Measurements from ENCODE around the gene DGUOK. TPM values are rescaled to one million over a fixed set of nuclear protein-coding genes. Genes with fewer than 3 reads are reported as not detected.
"Not testable (repeated sequence)": the region's sequence is repeated elsewhere in the genome, so short reads cannot be mapped to it uniquely, and the experiment has no call there.

DGUOK gene
- polyA plus RNA-seq, 1 donor (not counting 4 experiments of a cell fraction or from before 2014, with no cell fraction given), result 102 TPM

GRCh38 chr2:73939419-73939818 lies 12.7 kb downstream of the DGUOK start:
- peak overlapping the region; percentile 85 for H3K27ac ChIP-seq (ENCODE audit: control insufficient read depth, insufficient read depth, low read length)
- H2AFZ ChIP-seq (ENCODE audit: control insufficient read depth, low read length), result no peak overlapping the region
- H3K9ac ChIP-seq (ENCODE audit: control insufficient read depth, extremely low read depth, insufficient read depth, low read length), result peak overlapping the region; percentile 20
- no peaks in the 10 kb centered on the region for H4K20me1 ChIP-seq (ENCODE audit: control insufficient read depth, extremely low read depth, insufficient read depth, low read length)
- TF ChIP-seq EZH2 (IDR thresholded peaks at IDR 0.05; ENCODE audit: low read length) (no peak), CTCF (optimal IDR thresholded peaks at IDR 0.05 in 1 of 3, IDR thresholded peaks at IDR 0.05 in 1 of 3, conservative IDR thresholded peaks at IDR 0.05 in 1 of 3; ENCODE audit: extremely low read depth in 1 of 3, insufficient read depth in 2 of 3, low read length in 3 of 3) (peak; percentile 24 to 65 (median 37))
- peaks cover 3 to 18% of the 10 kb centered on the region in 2 experiments for H3K36me3 ChIP-seq (ENCODE audit: control insufficient read depth in 2 of 2, extremely low read depth in 1 of 2, insufficient read depth in 2 of 2, low read length in 2 of 2)
- peak; percentile 95 for FAIRE-seq
- H3K27me3 ChIP-seq (ENCODE audit: control insufficient read depth, extremely low read depth, insufficient read depth, low read length), result no peaks in the 10 kb centered on the region
- H3K9me1 ChIP-seq (ENCODE audit: control insufficient read depth, extremely low read depth, insufficient read depth, low read length), result no peaks in the 10 kb centered on the region
- peak; percentile 91 for DNase-seq (ENCODE audit: low read depth, low spot score)
- H3K4me1 ChIP-seq (ENCODE audit: control insufficient read depth, extremely low read depth, insufficient read depth, low read length), result peaks cover 61% of the 10 kb centered on the region
- H3K79me2 ChIP-seq (ENCODE audit: control insufficient read depth, insufficient read depth, low read length), result peaks cover 64% of the 10 kb centered on the region
- dilution Hi-C loops (cut with MboI; ENCODE audit: extremely low pct_ligation_motif_present, low sequenced_read_pairs), result no loop called here
- no peaks in the 10 kb centered on the region for H3K9me3 ChIP-seq (ENCODE audit: control insufficient read depth, low read depth, low read length)
- no peak overlapping the region for H3K4me3 ChIP-seq (ENCODE audit: control insufficient read depth in 2 of 3, extremely low read depth in 1 of 3, insufficient read depth in 2 of 3, low read depth in 1 of 3, low read length in 3 of 3)
- H3K4me2 ChIP-seq (ENCODE audit: control insufficient read depth, extremely low read depth, insufficient read depth, low read depth, low read length), result peak overlapping the region; percentile 56

DNA sequence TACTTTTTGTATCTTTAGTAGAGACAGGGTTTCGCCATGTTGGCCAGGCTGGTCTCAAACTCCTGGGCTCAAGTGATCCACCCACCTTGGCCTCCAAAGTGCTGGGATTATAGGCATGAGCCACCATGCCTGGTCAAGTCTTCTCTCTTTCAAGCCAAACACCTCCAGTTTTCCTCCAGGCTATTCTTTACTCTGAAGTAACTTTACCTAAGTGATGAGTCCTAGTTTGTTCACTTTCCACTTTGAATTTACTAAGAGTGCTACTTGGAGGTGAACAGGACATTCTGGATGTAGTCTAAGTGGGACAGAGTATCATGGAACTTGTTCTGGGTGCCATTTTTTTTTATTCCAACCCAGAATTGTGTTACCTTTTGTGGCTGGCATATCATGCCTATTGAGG lies 13.4 kb downstream of the DGUOK start:
- H3K27me3 ChIP-seq (ENCODE audit: control insufficient read depth, extremely low read depth, insufficient read depth, low read length); dilution Hi-C loops (cut with MboI; ENCODE audit: extremely low pct_ligation_motif_present, low sequenced_read_pairs); H2AFZ ChIP-seq (ENCODE audit: control insufficient read depth, low read length); H4K20me1 ChIP-seq (ENCODE audit: control insufficient read depth, extremely low read depth, insufficient read depth, low read length); H3K9me1 ChIP-seq (ENCODE audit: control insufficient read depth, extremely low read depth, insufficient read depth, low read length); FAIRE-seq; DNase-seq (ENCODE audit: low read depth, low spot score); H3K9me3 ChIP-seq (ENCODE audit: control insufficient read depth, low read depth, low read length): not testable (repeated sequence)
- Histone ChIP-seq H3K9ac (ENCODE audit: control insufficient read depth, extremely low read depth, insufficient read depth, low read length) (peak overlapping the region; percentile 20), H3K27ac (ENCODE audit: control insufficient read depth, insufficient read depth, low read length) (peak overlapping the region; percentile 85), H3K4me1 (ENCODE audit: control insufficient read depth, extremely low read depth, insufficient read depth, low read length) (peaks cover 59% of the 10 kb centered on the region), H3K4me2 (ENCODE audit: control insufficient read depth, extremely low read depth, insufficient read depth, low read depth, low read length) (peak overlapping the region; percentile 56), H3K79me2 (ENCODE audit: control insufficient read depth, insufficient read depth, low read length) (peaks cover 64% of the 10 kb centered on the region), H3K36me3 (ENCODE audit: control insufficient read depth in 2 of 2, extremely low read depth in 1 of 2, insufficient read depth in 2 of 2, low read length in 2 of 2) (peaks cover 5 to 24% of the 10 kb centered on the region in 2 experiments), H3K4me3 (ENCODE audit: control insufficient read depth in 2 of 3, extremely low read depth in 1 of 3, insufficient read depth in 2 of 3, low read depth in 1 of 3, low read length in 3 of 3) (peak overlapping the region in 1 of 3 experiments; percentile 13)

DNA sequence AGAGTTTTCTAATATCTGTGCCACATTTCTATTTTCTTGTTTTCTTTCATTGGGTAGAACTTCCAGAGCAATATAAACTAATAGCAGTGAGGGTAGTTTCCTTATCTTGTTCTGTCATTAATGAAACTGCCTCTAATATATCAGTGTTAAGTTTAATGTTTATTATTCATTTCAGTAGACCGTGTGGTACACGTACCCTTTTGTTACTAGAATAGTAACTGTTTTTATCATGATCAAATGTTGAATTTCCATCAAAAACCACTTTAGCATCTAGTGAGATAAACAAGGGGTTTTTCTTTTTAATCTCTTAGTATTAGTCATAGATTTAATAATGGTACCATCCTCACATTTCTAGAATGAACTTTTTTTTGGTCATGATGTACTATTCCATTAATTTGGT lies 16.0 kb downstream of the DGUOK start:
- Histone ChIP-seq H2AFZ (ENCODE audit: control insufficient read depth, low read length) (no peak overlapping the region), H3K9me1 (ENCODE audit: control insufficient read depth, extremely low read depth, insufficient read depth, low read length) (no peaks in the 10 kb centered on the region), H3K4me3 (ENCODE audit: control insufficient read depth in 2 of 3, extremely low read depth in 1 of 3, insufficient read depth in 2 of 3, low read depth in 1 of 3, low read length in 3 of 3) (no peak overlapping the region), H3K4me1 (ENCODE audit: control insufficient read depth, extremely low read depth, insufficient read depth, low read length) (peaks cover 34% of the 10 kb centered on the region), H3K79me2 (ENCODE audit: control insufficient read depth, insufficient read depth, low read length) (peaks cover 51% of the 10 kb centered on the region), H3K27ac (ENCODE audit: control insufficient read depth, insufficient read depth, low read length) (no peak overlapping the region), H3K9me3 (ENCODE audit: control insufficient read depth, low read depth, low read length) (no peaks in the 10 kb centered on the region), H3K36me3 (ENCODE audit: control insufficient read depth in 2 of 2, extremely low read depth in 1 of 2, insufficient read depth in 2 of 2, low read length in 2 of 2) (peaks cover 9 to 29% of the 10 kb centered on the region in 2 experiments), H3K4me2 (ENCODE audit: control insufficient read depth, extremely low read depth, insufficient read depth, low read depth, low read length) (no peak overlapping the region), H3K27me3 (ENCODE audit: control insufficient read depth, extremely low read depth, insufficient read depth, low read length) (no peaks in the 10 kb centered on the region), H4K20me1 (ENCODE audit: control insufficient read depth, extremely low read depth, insufficient read depth, low read length) (no peaks in the 10 kb centered on the region), H3K9ac (ENCODE audit: control insufficient read depth, extremely low read depth, insufficient read depth, low read length) (no peak overlapping the region)
- FAIRE-seq, result no peak
- no peak for DNase-seq (ENCODE audit: low read depth, low spot score)
- dilution Hi-C loops (cut with MboI; ENCODE audit: extremely low pct_ligation_motif_present, low sequenced_read_pairs), result no loop called here
- TF ChIP-seq EZH2 (IDR thresholded peaks at IDR 0.05; ENCODE audit: low read length) (no peak), CTCF (optimal IDR thresholded peaks at IDR 0.05 in 1 of 3, IDR thresholded peaks at IDR 0.05 in 1 of 3, conservative IDR thresholded peaks at IDR 0.05 in 1 of 3; ENCODE audit: extremely low read depth in 1 of 3, insufficient read depth in 2 of 3, low read length in 3 of 3) (no peak)
